Activated T-cell treated with anti-CD3 and anti-CD28 coated beads, Interleukin-2, amount 50 U/mL, for 48 hours (primary cell): ENCODE measurements around the gene SYNE2.
"Not testable (repeated sequence)": the region's sequence is repeated elsewhere in the genome, so short reads cannot be mapped to it uniquely, and the experiment has no call there.

ENCODE experiments used
- DNase-seq, 2 experiments: peaks; one replicate each; pipeline ENCODE4 v3.0.0-alpha.2; 2020

Gene SYNE2

GRCh38 chr14:64038841-64039542, 186.2 kb downstream of the SYNE2 start:
- no peak for DNase-seq

DNA sequence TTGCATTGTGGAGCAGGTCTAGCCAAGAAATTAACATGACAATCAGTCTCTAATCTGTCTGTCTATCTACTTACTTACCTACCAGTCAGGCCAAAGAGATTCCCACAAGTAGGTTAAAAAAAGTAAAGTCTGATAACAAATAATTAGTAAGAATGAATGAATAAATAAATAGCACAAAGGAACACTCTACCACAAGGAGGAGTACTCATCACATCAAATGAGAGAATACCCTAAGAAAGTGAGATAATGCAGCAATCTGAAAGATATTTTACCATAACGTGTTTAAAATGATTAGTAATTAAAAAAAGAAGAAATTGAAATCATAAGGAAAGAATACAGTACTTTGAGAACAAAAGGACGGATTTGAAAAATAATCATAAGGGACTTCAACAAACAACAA, 187.2 kb downstream of the SYNE2 start:
- no peak for DNase-seq

DNA sequence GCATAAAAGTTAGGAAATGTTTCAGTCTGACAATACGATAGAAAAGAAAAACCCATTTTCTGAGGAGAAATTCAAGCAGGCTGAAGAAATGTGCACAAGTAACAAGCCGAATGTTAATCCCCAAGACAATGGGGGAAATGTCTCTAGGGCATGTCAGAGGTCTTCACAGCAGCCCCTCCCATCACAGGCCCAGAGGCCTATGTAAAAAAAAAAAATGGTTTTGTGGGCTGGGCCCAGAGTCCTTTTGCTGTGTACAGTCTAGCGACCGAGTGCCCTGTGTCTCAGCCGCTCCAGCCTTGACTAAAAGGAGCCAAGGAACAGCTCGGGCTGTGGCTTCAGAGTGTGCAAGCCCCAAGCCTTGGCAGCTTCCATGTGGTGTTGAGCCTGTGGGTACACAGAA, 190.5 kb downstream of the SYNE2 start:
- DNase-seq, result not testable (repeated sequence)

DNA sequence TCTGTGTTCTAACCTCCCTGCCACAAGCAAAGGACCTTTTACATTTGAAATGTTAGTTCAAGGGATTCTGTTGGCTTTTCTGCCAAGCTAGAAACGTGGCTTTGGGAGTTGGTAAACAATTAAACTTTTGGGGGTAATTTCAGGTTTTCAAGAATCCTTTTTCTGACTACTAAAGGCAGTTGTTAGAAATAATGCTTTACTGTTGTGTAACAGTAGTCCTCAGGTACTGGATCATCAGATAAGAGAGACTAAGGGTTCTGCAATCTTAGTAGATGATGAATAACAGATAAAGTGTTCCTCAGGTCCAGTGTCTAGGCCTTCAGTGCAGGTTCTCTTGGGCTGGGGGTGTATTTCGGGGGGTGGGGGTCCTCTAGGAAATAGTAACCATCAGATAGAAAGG, 192.3 kb downstream of the SYNE2 start:
- DNase-seq, result no peak

DNA sequence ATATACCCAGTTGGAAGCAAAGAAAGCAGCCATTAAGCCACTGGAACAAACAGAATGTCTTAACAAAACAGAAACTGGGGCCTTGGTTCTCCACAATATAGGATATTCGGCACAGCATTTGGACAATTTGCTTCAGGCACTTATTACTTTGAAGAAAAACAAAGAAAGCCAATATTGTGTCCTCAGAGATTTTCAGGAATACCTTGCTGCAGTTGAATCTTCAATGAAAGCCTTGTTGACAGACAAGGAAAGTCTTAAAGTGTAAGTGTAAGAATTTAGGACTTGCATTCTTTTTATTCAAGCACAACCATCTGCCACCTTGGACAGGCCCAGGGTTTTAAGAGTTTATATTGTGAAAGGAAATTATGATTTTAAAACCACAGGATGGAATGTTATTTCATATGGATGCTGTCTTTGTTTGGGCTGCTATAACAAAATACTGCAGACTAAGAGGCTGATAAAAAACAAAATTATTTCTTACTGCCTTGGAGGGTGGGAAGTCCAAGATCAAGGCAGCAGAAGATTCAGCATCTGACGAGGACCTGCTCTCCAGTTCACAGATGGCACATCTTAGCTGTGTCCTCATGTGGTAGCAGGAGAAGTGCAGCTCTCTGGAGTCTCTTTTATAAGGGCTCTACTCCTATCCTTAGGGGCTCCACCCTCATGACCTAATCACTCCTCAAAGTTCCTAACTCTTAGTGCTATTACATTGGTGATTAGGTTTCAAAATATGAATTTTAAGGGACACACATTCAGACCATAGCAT, 197.0 kb downstream of the SYNE2 start:
- DNase-seq, result no peak

DNA sequence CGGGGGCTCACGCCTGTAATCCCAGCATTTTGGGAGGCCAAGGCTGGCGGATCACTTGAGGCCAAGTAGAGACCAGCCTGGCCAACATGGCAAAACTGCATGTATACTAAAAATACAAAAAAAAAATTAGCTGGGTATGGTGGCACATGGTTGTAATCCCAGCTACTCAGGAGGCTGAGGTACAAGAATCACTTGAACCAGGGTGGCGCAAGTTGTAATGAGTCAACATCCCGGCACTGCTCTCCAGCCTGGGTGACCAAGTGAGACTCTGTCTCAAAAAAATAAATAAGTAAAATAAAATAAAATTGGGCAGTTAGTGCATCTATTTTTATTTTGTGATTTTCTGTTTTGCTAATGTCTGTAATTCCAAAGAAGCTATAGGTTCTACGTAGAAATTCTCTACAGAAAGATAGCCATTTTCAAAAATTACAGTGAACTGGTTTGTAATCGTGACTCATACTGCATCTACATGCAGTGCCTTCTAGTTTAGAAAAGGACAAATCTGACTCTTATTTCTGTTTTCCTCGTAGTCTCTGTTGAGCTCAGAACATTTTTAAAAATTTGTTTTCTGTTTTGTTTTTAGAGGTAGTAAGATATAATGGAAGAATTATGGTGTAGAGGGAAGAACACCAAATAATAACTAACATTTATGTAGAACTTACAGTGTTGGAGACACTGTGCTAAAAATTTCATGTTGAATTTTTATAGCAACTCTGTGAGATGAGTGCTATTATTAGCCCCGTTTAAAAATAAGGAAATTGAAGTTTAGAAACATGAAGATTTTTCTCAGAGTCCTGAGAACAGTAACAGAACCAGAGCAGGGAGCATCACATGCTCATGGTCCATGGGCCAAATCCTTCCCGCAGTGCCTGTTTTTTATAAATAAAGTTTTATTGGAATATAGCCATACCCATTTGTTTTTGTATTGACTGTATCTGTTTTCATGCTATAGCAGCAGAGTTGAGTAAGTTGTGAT, 201.2 kb downstream of the SYNE2 start:
- no peak for DNase-seq

DNA sequence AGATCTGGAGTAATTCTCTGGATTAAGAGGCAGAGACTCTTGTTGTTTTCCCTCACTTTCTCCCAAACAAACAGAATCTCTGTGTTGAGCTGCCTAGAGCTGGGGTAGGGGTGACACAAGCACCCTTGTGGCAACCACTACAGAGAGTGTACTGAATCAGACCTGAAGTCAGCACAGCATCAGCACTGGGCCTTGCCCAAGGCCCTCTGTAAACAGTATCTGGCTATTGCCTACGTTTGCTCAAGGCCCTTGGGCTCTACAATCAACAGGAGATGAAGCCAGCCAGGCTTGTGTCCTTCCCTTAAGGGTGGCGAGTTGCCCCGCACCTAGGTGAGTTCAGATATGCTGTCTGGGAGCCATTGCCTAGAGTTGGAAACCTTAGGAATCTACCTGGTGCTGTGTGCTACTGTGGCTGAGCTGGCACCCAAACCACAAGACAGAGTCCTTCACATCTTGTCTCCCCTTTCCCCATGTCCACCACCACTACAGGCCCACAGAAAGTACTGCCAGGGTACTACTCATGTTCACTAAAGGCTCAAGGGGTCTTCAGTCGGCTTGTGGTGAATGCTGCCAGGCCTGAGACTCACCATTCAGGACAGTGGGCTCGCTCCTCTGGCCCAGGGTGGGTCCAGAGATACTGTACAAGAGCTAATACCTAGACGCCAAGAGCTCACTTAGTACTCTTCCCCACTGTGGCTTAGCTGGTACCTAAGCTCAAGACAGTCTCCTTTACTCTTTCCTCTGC, 206.8 kb downstream of the SYNE2 start:
- DNase-seq, result no peak

- no peak for DNase-seq
Measured at GRCh38 chr14:64060199-64060545, 207.4 kb downstream of the SYNE2 start.

DNA sequence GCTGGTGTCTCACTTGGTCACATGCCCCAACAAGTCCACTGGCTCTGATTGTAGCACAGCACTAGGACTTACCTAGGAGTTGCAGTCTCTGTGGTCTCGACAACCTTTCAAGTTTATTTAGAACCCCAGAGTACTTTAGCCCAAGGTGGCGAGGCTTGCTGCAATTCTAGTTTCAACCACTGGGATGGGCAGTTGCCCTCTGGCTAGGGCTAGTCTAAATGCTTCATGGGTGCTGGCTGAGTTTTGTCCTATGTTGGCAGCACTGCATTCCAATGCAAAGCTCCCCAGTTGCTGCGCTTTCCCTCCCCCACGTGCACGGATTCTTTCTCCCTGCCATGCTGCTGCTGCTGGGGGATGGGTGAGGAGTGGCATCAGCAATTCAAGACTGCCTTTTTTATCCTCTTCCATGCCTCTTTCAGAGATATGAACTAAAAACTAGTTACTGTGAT, 207.9 kb downstream of the SYNE2 start:
- DNase-seq, result peak; percentile 25 to 36

DNA sequence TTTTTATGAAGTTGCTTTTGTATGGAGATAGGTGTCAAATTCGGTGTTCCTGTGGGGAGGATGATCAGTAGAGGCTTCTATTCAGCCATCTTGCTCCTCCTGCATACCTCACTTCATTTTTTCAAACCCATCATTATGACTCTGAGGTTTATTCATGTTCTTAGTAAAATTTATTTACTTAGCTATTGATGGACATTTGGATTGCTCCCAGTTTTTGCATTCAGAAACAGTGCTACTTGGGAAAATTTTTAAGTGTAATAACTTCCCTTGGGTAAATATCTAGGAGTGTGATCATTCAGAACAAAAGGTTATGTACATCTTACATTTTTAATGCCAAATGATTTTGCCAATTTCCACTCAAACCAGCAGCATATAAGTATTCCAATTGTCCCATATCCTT, 208.3 kb downstream of the SYNE2 start:
- no peak for DNase-seq

DNA sequence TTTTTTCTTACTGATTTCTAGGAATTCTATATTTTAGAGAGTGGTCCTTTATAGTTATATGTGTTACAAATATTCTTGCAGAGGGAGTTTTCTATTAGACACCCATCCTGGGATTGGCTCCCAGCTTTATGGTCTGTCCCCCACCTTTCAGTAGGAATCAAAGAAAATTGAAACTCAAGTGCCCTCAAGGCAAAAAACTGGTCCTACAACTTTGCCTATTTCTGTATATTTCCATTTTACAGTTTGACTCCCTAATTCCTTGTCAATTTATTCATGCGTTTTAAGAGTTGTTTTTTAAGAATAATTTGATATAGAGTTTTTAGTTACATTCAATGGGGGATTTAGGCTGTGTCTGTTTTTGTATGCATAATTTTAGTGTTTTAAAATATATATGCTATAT, 208.9 kb downstream of the SYNE2 start:
- no peak for DNase-seq

DNA sequence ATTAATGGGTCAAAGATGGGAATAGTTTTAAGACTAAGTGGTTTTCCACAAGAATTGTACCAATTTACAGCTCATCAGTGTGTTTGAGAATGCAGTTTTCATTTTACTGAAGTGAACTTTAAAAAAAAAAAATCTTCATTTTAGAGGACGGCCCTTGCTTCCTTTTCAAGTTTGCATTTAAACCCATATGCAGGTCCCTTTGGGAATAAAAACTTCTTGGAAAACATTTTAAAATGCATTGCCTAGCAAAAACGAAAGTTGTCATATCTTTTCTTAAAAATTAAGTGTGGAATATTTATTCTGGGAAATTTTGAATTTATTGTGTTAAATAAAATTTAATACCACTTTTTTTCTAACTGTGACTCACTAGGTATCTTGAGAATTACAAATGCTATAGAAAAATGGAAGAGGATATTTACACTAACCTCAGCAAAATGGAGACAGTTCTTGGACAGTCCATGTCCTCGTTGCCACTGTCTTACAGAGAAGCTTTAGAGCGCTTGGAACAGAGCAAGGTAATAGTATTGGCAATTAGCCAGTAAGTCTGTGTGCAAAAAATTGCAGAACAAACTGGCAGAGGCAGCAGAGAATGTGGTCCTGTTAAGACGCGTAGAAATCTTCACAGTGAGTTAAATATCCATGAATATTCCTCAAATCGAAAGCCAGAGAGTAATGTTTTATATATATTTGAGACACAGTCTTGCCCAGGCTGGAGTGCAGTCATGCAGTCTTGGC, 209.7 kb downstream of the SYNE2 start:
- DNase-seq, result no peak

DNA sequence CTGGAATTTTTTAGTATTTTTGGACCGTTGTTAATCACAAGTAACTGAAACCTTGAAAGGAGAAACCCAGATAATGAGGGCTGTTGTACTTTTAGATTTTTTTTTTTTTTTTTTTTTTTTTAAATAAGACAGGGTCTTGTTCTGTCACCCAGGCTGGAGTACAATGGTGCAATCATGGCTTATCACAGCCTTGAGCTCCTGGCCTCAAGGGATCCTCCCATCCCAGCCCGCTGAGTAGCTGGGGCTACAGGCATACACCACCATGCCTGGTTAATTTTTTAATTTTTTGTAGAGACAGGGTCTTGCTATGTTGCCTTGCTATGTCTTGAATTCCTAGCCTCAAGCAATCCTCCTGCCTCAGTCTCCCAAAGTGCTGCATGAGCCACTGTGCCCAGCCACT, 211.6 kb downstream of the SYNE2 start:
- no peak for DNase-seq

DNA sequence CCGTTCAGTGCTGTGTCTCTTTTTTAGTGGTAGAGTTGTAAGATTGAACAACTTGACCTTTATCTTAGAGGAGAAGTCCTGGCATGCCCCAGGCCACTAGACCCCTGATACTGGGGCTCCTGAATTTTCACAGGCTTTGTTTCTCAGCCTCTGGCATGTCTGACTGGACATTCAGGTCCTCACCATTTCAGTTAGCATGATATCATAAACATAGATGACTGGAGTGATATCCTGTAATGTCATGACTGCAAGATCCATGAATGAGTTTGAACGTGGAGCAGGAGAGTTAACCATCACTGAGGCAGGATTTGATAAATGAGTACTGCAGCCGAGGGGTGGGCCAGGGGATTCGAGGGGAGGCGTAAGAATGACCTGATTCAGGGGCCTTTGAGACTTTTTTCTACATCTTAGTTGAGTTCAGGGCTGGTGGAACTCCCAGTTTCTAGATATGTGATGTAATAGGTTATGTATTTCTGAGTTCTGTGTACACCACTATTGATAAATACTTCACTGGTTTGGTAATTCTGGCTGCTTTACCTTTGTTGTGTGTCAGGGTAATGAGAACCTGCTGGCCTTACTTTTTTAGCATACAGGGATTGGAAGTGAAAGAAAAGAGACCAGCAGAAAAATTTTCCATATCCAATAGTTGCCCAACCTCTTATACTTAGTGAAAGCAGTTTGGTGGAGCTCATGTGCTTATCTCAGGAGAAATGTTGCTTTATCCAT, 217.0 kb downstream of the SYNE2 start:
- DNase-seq, result no peak

DNA sequence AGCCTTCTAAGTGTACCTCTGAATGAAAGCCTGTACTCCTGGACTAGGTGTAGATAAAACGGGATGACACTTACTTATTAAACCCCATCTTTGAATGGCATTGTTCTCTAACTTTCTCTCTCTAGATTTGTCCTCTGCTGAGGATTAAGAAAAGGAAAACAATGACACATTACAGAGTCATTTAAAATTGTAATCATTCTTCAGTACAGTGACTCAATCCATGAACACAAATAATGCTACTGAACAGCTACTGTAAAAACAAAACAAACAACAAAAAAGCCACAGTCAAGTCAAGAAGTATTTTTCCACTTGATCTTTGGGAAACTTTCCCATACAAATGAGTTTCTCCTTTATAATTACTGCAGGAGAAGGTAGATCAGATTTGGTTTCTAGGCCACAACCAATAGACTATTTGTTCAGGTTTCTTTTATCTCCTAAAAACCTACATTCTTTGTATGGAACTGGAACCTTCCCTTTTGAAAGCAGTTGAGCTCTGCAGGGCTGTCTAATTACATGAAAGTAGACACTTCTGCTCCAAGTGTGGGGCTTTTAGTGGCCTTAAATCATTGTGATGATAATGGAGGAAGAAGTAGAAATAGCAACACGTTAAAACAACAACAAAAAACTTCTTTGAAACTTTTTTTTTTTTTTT, 222.3 kb downstream of the SYNE2 start:
- DNase-seq, result no peak

GRCh38 chr14:64075613-64076005, 222.8 kb downstream of the SYNE2 start:
- no peak for DNase-seq

DNA sequence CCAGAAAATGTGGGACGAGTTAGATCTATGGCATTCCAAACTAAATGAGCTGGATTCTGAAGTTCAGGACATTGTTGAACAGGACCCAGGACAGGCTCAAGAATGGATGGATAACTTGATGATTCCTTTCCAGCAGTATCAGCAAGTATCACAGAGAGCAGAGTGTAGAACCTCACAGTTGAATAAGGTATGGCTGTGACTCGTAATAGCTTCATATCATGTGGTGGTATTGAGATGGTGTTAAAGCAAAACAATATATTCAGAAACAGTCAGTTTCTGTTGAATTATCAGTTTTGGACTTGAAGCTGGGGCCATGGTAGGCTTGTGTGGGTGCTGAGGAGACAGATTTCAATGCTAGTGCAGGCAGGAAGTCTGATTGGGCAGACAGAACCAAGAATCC, 227.6 kb downstream of the SYNE2 start:
- no peak for DNase-seq

- no peak for DNase-seq
Measured at GRCh38 chr14:64081174-64081746, 228.5 kb downstream of the SYNE2 start.

DNA sequence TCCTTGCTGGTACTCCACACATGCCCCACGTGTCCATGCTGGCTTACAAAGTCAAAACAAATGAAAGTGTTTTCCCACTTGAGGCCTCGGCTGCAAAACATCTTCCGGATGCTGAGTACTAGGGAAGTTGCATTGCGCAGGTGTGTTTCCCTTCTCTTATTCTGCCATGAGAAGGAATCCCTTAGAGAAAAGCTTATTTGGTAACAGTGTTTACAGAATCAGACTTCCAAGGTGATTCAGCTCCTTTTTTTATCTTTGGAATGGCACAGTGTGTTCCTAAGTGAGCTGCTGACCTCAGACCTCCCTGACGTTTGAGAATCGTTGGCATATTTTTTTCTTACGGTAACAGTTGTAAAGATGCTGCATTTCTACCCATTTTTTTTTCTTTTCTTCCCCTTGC, 230.0 kb downstream of the SYNE2 start:
- no peak for DNase-seq

DNA sequence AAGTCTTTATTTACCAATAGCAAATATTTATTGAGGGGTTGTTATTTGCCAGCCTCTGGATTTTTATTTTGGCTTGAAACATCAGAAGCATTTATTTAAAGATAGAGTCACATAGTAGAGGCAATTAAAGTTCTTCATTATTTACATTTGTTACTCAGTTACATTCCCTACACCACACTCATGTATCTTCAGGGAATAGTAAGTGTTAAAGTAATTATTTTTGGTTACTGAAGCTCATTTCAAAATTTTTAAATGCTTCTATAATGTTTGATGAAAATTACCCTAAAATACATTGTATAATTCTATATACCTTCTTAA, 235.8 kb downstream of the SYNE2 start:
- no peak for DNase-seq

DNA sequence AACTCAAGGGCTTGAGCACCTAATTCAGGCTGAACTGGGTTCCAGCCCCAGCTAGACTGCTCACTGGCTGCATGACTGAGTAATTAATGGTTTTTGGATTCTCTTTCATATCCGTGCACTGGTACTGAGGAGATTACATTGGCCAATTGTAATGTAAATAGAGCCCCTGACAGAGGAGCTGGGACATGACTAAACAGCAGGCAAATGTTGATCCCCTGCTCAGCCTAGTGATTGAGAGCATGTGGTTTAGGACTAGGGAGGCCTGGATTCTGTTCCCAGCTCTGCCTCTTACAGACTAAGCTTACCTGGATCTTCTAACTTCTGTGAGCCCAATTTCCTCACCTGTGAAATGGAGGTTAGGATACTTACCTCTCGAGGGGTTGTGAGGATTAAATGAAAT, 237.1 kb downstream of the SYNE2 start:
- DNase-seq, result no peak
